ENCODE results near the gene SETDB1.

DNA sequence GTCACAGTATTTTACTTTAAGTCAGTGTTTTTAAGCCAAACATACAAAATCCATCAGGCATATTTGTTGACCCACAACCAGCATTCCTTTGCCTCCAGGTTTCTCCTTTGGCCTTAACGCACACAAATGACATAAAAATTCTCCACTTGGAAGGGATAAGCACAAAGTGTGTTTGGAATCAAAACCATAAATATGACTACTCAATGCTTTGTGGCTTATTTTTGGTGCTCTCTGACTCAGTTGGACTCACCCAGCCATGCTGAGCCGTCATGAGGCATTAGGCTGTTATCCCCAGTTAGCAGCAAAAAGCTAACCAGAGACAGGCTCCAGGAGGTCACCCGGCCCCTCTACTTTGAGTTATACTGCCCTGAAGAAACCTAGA is 83.0 kb downstream of the SETDB1 start:
- TF ChIP-seq FOXA2 (IDR thresholded peaks at IDR 0.05), result no peak
- TF ChIP-seq, protein P1, sequence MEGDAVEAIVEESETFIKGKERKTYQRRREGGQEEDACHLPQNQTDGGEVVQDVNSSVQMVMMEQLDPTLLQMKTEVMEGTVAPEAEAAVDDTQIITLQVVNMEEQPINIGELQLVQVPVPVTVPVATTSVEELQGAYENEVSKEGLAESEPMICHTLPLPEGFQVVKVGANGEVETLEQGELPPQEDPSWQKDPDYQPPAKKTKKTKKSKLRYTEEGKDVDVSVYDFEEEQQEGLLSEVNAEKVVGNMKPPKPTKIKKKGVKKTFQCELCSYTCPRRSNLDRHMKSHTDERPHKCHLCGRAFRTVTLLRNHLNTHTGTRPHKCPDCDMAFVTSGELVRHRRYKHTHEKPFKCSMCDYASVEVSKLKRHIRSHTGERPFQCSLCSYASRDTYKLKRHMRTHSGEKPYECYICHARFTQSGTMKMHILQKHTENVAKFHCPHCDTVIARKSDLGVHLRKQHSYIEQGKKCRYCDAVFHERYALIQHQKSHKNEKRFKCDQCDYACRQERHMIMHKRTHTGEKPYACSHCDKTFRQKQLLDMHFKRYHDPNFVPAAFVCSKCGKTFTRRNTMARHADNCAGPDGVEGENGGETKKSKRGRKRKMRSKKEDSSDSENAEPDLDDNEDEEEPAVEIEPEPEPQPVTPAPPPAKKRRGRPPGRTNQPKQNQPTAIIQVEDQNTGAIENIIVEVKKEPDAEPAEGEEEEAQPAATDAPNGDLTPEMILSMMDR (IDR thresholded peaks at IDR 0.05; ENCODE audit: low read depth, low read length, missing input control), result no peak
- no peak for TF ChIP-seq SP1 (IDR thresholded peaks at IDR 0.05)
- no peak for TF ChIP-seq JUND (IDR thresholded peaks at IDR 0.05)
- TF ChIP-seq GABPA (IDR thresholded peaks at IDR 0.05 in 1 of 2, conservative IDR thresholded peaks at IDR 0.05 in 1 of 2), result no peak
- TF ChIP-seq TAF1 (conservative IDR thresholded peaks at IDR 0.05), result no peak
- TF ChIP-seq, protein P2, sequence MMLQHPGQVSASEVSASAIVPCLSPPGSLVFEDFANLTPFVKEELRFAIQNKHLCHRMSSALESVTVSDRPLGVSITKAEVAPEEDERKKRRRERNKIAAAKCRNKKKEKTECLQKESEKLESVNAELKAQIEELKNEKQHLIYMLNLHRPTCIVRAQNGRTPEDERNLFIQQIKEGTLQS (IDR thresholded peaks at IDR 0.05), result no peak
- no peak for TF ChIP-seq YY1 (IDR thresholded peaks at IDR 0.05)
- TF ChIP-seq, protein P3, sequence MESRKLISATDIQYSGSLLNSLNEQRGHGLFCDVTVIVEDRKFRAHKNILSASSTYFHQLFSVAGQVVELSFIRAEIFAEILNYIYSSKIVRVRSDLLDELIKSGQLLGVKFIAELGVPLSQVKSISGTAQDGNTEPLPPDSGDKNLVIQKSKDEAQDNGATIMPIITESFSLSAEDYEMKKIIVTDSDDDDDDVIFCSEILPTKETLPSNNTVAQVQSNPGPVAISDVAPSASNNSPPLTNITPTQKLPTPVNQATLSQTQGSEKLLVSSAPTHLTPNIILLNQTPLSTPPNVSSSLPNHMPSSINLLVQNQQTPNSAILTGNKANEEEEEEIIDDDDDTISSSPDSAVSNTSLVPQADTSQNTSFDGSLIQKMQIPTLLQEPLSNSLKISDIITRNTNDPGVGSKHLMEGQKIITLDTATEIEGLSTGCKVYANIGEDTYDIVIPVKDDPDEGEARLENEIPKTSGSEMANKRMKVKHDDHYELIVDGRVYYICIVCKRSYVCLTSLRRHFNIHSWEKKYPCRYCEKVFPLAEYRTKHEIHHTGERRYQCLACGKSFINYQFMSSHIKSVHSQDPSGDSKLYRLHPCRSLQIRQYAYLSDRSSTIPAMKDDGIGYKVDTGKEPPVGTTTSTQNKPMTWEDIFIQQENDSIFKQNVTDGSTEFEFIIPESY (IDR thresholded peaks at IDR 0.05), result no peak
- no peak for TF ChIP-seq RAD21 (IDR thresholded peaks at IDR 0.05)
- TF ChIP-seq HNF4A (conservative IDR thresholded peaks at IDR 0.05), result no peak
- TF ChIP-seq, protein P4, sequence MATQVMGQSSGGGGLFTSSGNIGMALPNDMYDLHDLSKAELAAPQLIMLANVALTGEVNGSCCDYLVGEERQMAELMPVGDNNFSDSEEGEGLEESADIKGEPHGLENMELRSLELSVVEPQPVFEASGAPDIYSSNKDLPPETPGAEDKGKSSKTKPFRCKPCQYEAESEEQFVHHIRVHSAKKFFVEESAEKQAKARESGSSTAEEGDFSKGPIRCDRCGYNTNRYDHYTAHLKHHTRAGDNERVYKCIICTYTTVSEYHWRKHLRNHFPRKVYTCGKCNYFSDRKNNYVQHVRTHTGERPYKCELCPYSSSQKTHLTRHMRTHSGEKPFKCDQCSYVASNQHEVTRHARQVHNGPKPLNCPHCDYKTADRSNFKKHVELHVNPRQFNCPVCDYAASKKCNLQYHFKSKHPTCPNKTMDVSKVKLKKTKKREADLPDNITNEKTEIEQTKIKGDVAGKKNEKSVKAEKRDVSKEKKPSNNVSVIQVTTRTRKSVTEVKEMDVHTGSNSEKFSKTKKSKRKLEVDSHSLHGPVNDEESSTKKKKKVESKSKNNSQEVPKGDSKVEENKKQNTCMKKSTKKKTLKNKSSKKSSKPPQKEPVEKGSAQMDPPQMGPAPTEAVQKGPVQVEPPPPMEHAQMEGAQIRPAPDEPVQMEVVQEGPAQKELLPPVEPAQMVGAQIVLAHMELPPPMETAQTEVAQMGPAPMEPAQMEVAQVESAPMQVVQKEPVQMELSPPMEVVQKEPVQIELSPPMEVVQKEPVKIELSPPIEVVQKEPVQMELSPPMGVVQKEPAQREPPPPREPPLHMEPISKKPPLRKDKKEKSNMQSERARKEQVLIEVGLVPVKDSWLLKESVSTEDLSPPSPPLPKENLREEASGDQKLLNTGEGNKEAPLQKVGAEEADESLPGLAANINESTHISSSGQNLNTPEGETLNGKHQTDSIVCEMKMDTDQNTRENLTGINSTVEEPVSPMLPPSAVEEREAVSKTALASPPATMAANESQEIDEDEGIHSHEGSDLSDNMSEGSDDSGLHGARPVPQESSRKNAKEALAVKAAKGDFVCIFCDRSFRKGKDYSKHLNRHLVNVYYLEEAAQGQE (IDR thresholded peaks at IDR 0.05), result no peak
- TF ChIP-seq, protein P5, sequence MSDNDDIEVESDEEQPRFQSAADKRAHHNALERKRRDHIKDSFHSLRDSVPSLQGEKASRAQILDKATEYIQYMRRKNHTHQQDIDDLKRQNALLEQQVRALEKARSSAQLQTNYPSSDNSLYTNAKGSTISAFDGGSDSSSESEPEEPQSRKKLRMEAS (IDR thresholded peaks at IDR 0.05), result no peak
